H9 (cell line): ENCODE data around the gene RABGAP1L. TPM values are rescaled to one million over a fixed set of nuclear protein-coding genes. Genes with fewer than 3 reads are reported as not detected.

Source experiments
- DNase-seq: peaks from one replicate; pipeline ENCODE4 v3.0.0-alpha.2; 2017
- H2AFZ ChIP-seq: one replicate; pipeline ENCODE4 v1.6.1; 2013; ENCODE audit warnings: mild to moderate bottlenecking, low read length, control low read depth, moderate library complexity
- H2AK5ac ChIP-seq: 2 replicates; pipeline ENCODE4 v1.6.1; 2013; ENCODE audit warnings: low read length, control low read depth, mixed read lengths; ENCODE audit not compliant: insufficient read length
- H2BK120ac ChIP-seq: one replicate; pipeline ENCODE4 v1.6.1; 2013; ENCODE audit warnings: low read depth, mild to moderate bottlenecking, low read length, control low read depth, inconsistent platforms; ENCODE audit not compliant: poor library complexity, severe bottlenecking
- H2BK12ac ChIP-seq: 2 replicates; pipeline ENCODE4 v1.6.1; 2013; ENCODE audit warnings: low read length, control low read depth, mixed read lengths, low read depth; ENCODE audit not compliant: insufficient read length
- H2BK15ac ChIP-seq: 2 replicates; pipeline ENCODE4 v1.6.1; 2013; ENCODE audit warnings: low read depth, low read length, control low read depth
- H2BK20ac ChIP-seq: one replicate; pipeline ENCODE4 v1.6.1; 2013; ENCODE audit warnings: low read depth, mild to moderate bottlenecking, low read length, control low read depth, inconsistent platforms; ENCODE audit not compliant: poor library complexity, severe bottlenecking
- H2BK5ac ChIP-seq: 2 replicates; pipeline ENCODE4 v1.6.1; 2013; ENCODE audit warnings: low read length, control low read depth, mixed read lengths; ENCODE audit not compliant: insufficient read length
- H3K14ac ChIP-seq: 2 replicates; pipeline ENCODE4 v1.6.1; 2013; ENCODE audit warnings: low read length, control low read depth; ENCODE audit not compliant: insufficient read depth
- H3K18ac ChIP-seq: 2 replicates; pipeline ENCODE4 v1.6.1; 2013; ENCODE audit warnings: low read depth, mild to moderate bottlenecking, mixed read lengths, low read length, control low read depth; ENCODE audit not compliant: insufficient read length
- H3K23ac ChIP-seq: 2 replicates; pipeline ENCODE4 v1.6.1; 2013; ENCODE audit warnings: low read length, control low read depth, mixed read lengths, low read depth; ENCODE audit not compliant: insufficient read length
- H3K23me2 ChIP-seq: 2 replicates; pipeline ENCODE4 v1.6.1; 2013; ENCODE audit warnings: low read depth, mild to moderate bottlenecking, mixed read lengths, low read length, control low read depth; ENCODE audit not compliant: insufficient read length, poor library complexity, severe bottlenecking
- H3K27ac ChIP-seq: 2 replicates; pipeline ENCODE4 v1.5.1; 2013; ENCODE audit warnings: low read length, control low read depth, mixed read lengths, low read depth; ENCODE audit not compliant: insufficient read length
- H3K27me3 ChIP-seq: 2 replicates; pipeline ENCODE4 v1.6.1; 2013; ENCODE audit warnings: low read length, control low read depth, inconsistent platforms; ENCODE audit not compliant: insufficient read depth
- H3K4ac ChIP-seq: 2 replicates; pipeline ENCODE4 v1.6.1; 2013; ENCODE audit warnings: low read depth, mild to moderate bottlenecking, control low read depth, inconsistent platforms, low read length, moderate library complexity
- H3K4me1 ChIP-seq: 2 replicates; pipeline ENCODE4 v1.6.1; 2013; ENCODE audit warnings: low read length, control low read depth, inconsistent platforms; ENCODE audit not compliant: insufficient read depth
- H3K4me2 ChIP-seq: 2 replicates; pipeline ENCODE4 v1.6.1; 2013; ENCODE audit warnings: low read length, control low read depth, mixed read lengths; ENCODE audit not compliant: insufficient read length, insufficient read depth
- H3K56ac ChIP-seq: 2 replicates; pipeline ENCODE4 v1.6.1; 2013; ENCODE audit warnings: low read depth, mild to moderate bottlenecking, mixed read lengths, low read length, control low read depth; ENCODE audit not compliant: insufficient read length
- H3K79me1 ChIP-seq: 2 replicates; pipeline ENCODE4 v1.6.1; 2013; ENCODE audit warnings: low read depth, mild to moderate bottlenecking, moderate library complexity, low read length, control low read depth, inconsistent platforms; ENCODE audit not compliant: insufficient read depth, poor library complexity, severe bottlenecking
- H3K79me2 ChIP-seq: 2 replicates; pipeline ENCODE4 v1.6.1; 2013; ENCODE audit warnings: low read length, control low read depth, inconsistent platforms; ENCODE audit not compliant: insufficient read depth
- H3K9ac ChIP-seq: 2 replicates; pipeline ENCODE4 v1.6.1; 2013; ENCODE audit warnings: low read length, control low read depth, mixed read lengths; ENCODE audit not compliant: insufficient read length; ENCODE audit errors: extremely low read depth
- H3K9me3 ChIP-seq: one replicate; pipeline ENCODE4 v1.6.1; 2013; ENCODE audit warnings: low read depth, low read length, inconsistent platforms; ENCODE audit not compliant: control insufficient read depth
- H3T11ph ChIP-seq: one replicate; pipeline ENCODE4 v1.6.1; 2013; ENCODE audit warnings: mild to moderate bottlenecking, low read length, control low read depth, inconsistent platforms
- H4K20me1 ChIP-seq: one replicate; pipeline ENCODE4 v1.6.1; 2013; ENCODE audit not compliant: control insufficient read depth, insufficient read length, insufficient read depth
- H4K5ac ChIP-seq: 2 replicates; pipeline ENCODE4 v1.6.1; 2013; ENCODE audit warnings: low read depth, mild to moderate bottlenecking, mixed read lengths, low read length, control low read depth; ENCODE audit not compliant: insufficient read length
- H4K8ac ChIP-seq: replicated peaks from 2 replicates; pipeline ENCODE4 v1.6.1; 2013; ENCODE audit warnings: low read length, control low read depth, mixed read lengths, low read depth; ENCODE audit not compliant: insufficient read length
- H4K91ac ChIP-seq: 2 replicates; pipeline ENCODE4 v1.6.1; 2013; ENCODE audit warnings: low read depth, mild to moderate bottlenecking, moderate library complexity, mixed read lengths, low read length, control low read depth; ENCODE audit not compliant: insufficient read length
- H3K27ac Mint-ChIP-seq, 3 experiments: 2 replicates in 2 of 3; 3 replicates in 1 of 3; pipeline ENCODE4 v1.8.0; 2020 to 2021; ENCODE audit warnings: mixed read lengths in 3 of 3, mild to moderate bottlenecking in 1 of 3, moderate library complexity in 1 of 3
- H3K27me3 Mint-ChIP-seq: 2 replicates; pipeline ENCODE4 v1.8.0; 2021; ENCODE audit warnings: low read depth, mild to moderate bottlenecking, moderate library complexity, mixed read lengths
- H3K36me3 Mint-ChIP-seq, 3 experiments: 2 replicates in 2 of 3; 3 replicates in 1 of 3; pipeline ENCODE4 v1.8.0; 2020 to 2021; ENCODE audit warnings: low read depth in 3 of 3, mixed read lengths in 3 of 3; ENCODE audit not compliant: insufficient read depth in 1 of 3
- H3K4me1 Mint-ChIP-seq, 2 experiments: 2 replicates each; pipeline ENCODE4 v1.8.0; 2020; ENCODE audit warnings: mixed read lengths in 2 of 2
- H3K4me3 Mint-ChIP-seq, 2 experiments: 2 replicates in 1 of 2; 3 replicates in 1 of 2; pipeline ENCODE4 v1.8.0; 2020 to 2021; ENCODE audit warnings: mild to moderate bottlenecking in 2 of 2, mixed read lengths in 2 of 2, moderate library complexity in 1 of 2
- H3K9me3 Mint-ChIP-seq, 2 experiments: 2 replicates in 1 of 2; 3 replicates in 1 of 2; pipeline ENCODE4 v1.8.0; 2020; ENCODE audit warnings: mild to moderate bottlenecking in 2 of 2, mixed read lengths in 2 of 2, moderate library complexity in 1 of 2
- WGBS: extraction: QIAGEN DNeasy Blood & Tissue Kit; methylation state at CpG from one replicate; pipeline ENCODE4 v1.1.7; 2013; ENCODE audit warnings: missing lambda C conversion rate, low lambda C conversion rate, mixed read lengths; ENCODE audit not compliant: insufficient read length; ENCODE audit errors: extremely low coverage; 5-methylcytosine and 5-hydroxymethylcytosine counted together
- total RNA-seq: library from RNA; stranded (reverse); gene quantifications from 2 replicates; pipeline ENCODE4 v1.2.1, GENCODE V29; 2021
- TF ChIP-seq, protein P1 (sequence below): fragments of 200-600 bp; sonication (generic); conservative IDR thresholded peaks from 3 replicates; pipeline ENCODE4 v1.8.0; 2021; ENCODE audit warnings: antibody characterized with exemption, mild to moderate bottlenecking

Gene RABGAP1L
- total RNA-seq, 1 experiment from 2014 or later: 147 TPM

GRCh38 chr1:174768516-174768915, 609.2 kb downstream of the RABGAP1L start:
- Histone ChIP-seq H3K27ac (no peak overlapping the region), H3K4me1 (no peaks in the 10 kb centered on the region; the same call in 1 of the 2 replicates), H3K4ac (no peak overlapping the region), H4K8ac (no peak overlapping the region), H4K5ac (no peak overlapping the region), H3K56ac (no peak overlapping the region), H3K9ac (no peak overlapping the region), H2BK5ac (no peak overlapping the region), H2AK5ac (no peak overlapping the region), H3T11ph (no peak overlapping the region), H2BK12ac (no peak overlapping the region), H3K27me3 (no peaks in the 10 kb centered on the region), H3K23ac (no peak overlapping the region), H3K14ac (no peak overlapping the region), H2AFZ (no peak overlapping the region), H3K79me1 (no peaks in the 10 kb centered on the region), H4K20me1 (no peaks in the 10 kb centered on the region), H3K79me2 (no peaks in the 10 kb centered on the region), H3K4me2 (no peak overlapping the region), H4K91ac (no peak overlapping the region), H3K23me2 (no peaks in the 10 kb centered on the region), H2BK15ac (no peak overlapping the region), H2BK120ac (no peak overlapping the region), H2BK20ac (no peak overlapping the region), H3K18ac (no peak overlapping the region), H3K9me3 (no peaks in the 10 kb centered on the region)
- WGBS: no CpG with 5 or more reads among the region's 2 CpGs
- Mint-ChIP-seq H3K36me3 (no peaks in the 10 kb centered on the region; a peak in 1 of 7 replicates), H3K27ac (no peak overlapping the region), H3K4me1 (peaks cover 24 to 25% of the 10 kb centered on the region in 2 experiments), H3K4me3 (no peak overlapping the region), H3K9me3 (peaks cover 0 to 2% of the 10 kb centered on the region in 2 experiments; a peak in 1 of 5 replicates), H3K27me3 (no peaks in the 10 kb centered on the region; the same call in 1 of the 2 replicates)
- DNase-seq: no peak
- TF ChIP-seq, protein P1, sequence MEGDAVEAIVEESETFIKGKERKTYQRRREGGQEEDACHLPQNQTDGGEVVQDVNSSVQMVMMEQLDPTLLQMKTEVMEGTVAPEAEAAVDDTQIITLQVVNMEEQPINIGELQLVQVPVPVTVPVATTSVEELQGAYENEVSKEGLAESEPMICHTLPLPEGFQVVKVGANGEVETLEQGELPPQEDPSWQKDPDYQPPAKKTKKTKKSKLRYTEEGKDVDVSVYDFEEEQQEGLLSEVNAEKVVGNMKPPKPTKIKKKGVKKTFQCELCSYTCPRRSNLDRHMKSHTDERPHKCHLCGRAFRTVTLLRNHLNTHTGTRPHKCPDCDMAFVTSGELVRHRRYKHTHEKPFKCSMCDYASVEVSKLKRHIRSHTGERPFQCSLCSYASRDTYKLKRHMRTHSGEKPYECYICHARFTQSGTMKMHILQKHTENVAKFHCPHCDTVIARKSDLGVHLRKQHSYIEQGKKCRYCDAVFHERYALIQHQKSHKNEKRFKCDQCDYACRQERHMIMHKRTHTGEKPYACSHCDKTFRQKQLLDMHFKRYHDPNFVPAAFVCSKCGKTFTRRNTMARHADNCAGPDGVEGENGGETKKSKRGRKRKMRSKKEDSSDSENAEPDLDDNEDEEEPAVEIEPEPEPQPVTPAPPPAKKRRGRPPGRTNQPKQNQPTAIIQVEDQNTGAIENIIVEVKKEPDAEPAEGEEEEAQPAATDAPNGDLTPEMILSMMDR: no peak
